Glutamatergic neuron (in vitro differentiated cells): ENCODE measurements around the gene CAMKK1. TPM values are rescaled to one million over a fixed set of nuclear protein-coding genes. Genes with fewer than 3 reads are reported as not detected.

ENCODE experiments used
- DNase-seq: peaks from one replicate; pipeline ENCODE4 v3.0.0; 2022
- H3K27ac Mint-ChIP-seq: one replicate; pipeline ENCODE4 v1.8.0; 2020; ENCODE audit warnings: mild to moderate bottlenecking, mixed read lengths, inconsistent platforms; ENCODE audit not compliant: unreplicated experiment
- H3K27me3 Mint-ChIP-seq: one replicate; pipeline ENCODE4 v1.8.0; 2020; ENCODE audit warnings: mild to moderate bottlenecking, moderate library complexity, mixed read lengths, inconsistent platforms; ENCODE audit not compliant: unreplicated experiment
- H3K36me3 Mint-ChIP-seq: one replicate; pipeline ENCODE4 v1.8.0; 2020; ENCODE audit warnings: mild to moderate bottlenecking, mixed read lengths, inconsistent platforms; ENCODE audit not compliant: unreplicated experiment
- H3K4me1 Mint-ChIP-seq: one replicate; pipeline ENCODE4 v1.8.0; 2020; ENCODE audit warnings: mild to moderate bottlenecking, low read depth, mixed read lengths, inconsistent platforms; ENCODE audit not compliant: unreplicated experiment
- H3K4me3 Mint-ChIP-seq: one replicate; pipeline ENCODE4 v1.8.0; 2020; ENCODE audit warnings: mild to moderate bottlenecking, mixed read lengths, inconsistent platforms; ENCODE audit not compliant: unreplicated experiment
- H3K9me3 Mint-ChIP-seq: one replicate; pipeline ENCODE4 v1.8.0; 2020; ENCODE audit warnings: mild to moderate bottlenecking, moderate library complexity, mixed read lengths, inconsistent platforms; ENCODE audit not compliant: unreplicated experiment
- CTCF ChIP-seq: fragments of 200-600 bp; sonication (generic); IDR thresholded peaks from one replicate; pipeline ENCODE4 v1.5.0; 2021; ENCODE audit not compliant: partially characterized antibody, unreplicated experiment
- total RNA-seq: library from RNA; stranded (reverse); fragmentation: NEBNext Ultra II Directional; extraction: Animal tissue kit (Norgen Biotek cat#: 25700); gene quantifications from one replicate; pipeline ENCODE4 v1.2.1, GENCODE V29; 2021; ENCODE audit not compliant: unreplicated experiment

Gene CAMKK1
- total RNA-seq, 1 donor from 2014 or later = 41.3 TPM

- no peak for DNase-seq
- Mint-ChIP-seq H3K4me1 (peaks cover 19% of the 10 kb centered on the region), H3K9me3 (peaks cover 7% of the 10 kb centered on the region), H3K27ac (peak overlapping the region; percentile 97), H3K4me3 (no peak overlapping the region), H3K36me3 (no peaks in the 10 kb centered on the region), H3K27me3 (peaks cover 12% of the 10 kb centered on the region)
- no peak for TF ChIP-seq CTCF
These were observed 17.8 kb upstream of the CAMKK1 start for GRCh38 chr17:3910420-3911270.

- H3K4me1 Mint-ChIP-seq = peaks cover 17% of the 10 kb centered on the region
- peaks cover 11% of the 10 kb centered on the region for H3K9me3 Mint-ChIP-seq
- no peaks in the 10 kb centered on the region for H3K36me3 Mint-ChIP-seq
- H3K4me3 Mint-ChIP-seq = no peak overlapping the region
- no peak for DNase-seq
- no peak for TF ChIP-seq CTCF
- H3K27me3 Mint-ChIP-seq = peaks cover 14% of the 10 kb centered on the region
- H3K27ac Mint-ChIP-seq = peak overlapping the region; percentile 52
These were observed 16.4 kb upstream of the CAMKK1 start for GRCh38 chr17:3909257-3909656.

GRCh38 chr17:3907483-3908216 is 14.8 kb upstream of the CAMKK1 start:
- Mint-ChIP-seq H3K27ac (no peak overlapping the region), H3K4me1 (peaks cover 15% of the 10 kb centered on the region), H3K27me3 (peaks cover 14% of the 10 kb centered on the region), H3K4me3 (no peak overlapping the region), H3K36me3 (no peaks in the 10 kb centered on the region), H3K9me3 (peaks cover 13% of the 10 kb centered on the region)
- no peak for DNase-seq
- TF ChIP-seq CTCF = no peak

GRCh38 chr17:3906881-3907280 is 14.0 kb upstream of the CAMKK1 start:
- peaks cover 13% of the 10 kb centered on the region for H3K4me1 Mint-ChIP-seq
- H3K27me3 Mint-ChIP-seq = peaks cover 14% of the 10 kb centered on the region
- no peak overlapping the region for H3K4me3 Mint-ChIP-seq
- TF ChIP-seq CTCF = no peak
- H3K9me3 Mint-ChIP-seq = peaks cover 13% of the 10 kb centered on the region
- no peaks in the 10 kb centered on the region for H3K36me3 Mint-ChIP-seq
- no peak overlapping the region for H3K27ac Mint-ChIP-seq
- no peak for DNase-seq

- no peak overlapping the region for H3K4me3 Mint-ChIP-seq
- no peak for TF ChIP-seq CTCF
- peak overlapping the region; percentile 68 for H3K27ac Mint-ChIP-seq
- peaks cover 13% of the 10 kb centered on the region for H3K9me3 Mint-ChIP-seq
- peak; percentile 60 for DNase-seq
- H3K4me1 Mint-ChIP-seq = peaks cover 9% of the 10 kb centered on the region
- H3K36me3 Mint-ChIP-seq = no peaks in the 10 kb centered on the region
- H3K27me3 Mint-ChIP-seq = peaks cover 7% of the 10 kb centered on the region
These were observed 12.2 kb upstream of the CAMKK1 start for GRCh38 chr17:3905017-3905520.
